NCI-H82 treated with DMSO at 0.1 percent for 48 hours (cell line): ENCODE measurements around the gene MPIG6B.

Experiments used
- DNase-seq: peaks from one replicate; lab custom pipeline; 2025; ENCODE audit not compliant: unreplicated experiment; lab: John Stamatoyannopoulos, UW

MPIG6B gene

DNA sequence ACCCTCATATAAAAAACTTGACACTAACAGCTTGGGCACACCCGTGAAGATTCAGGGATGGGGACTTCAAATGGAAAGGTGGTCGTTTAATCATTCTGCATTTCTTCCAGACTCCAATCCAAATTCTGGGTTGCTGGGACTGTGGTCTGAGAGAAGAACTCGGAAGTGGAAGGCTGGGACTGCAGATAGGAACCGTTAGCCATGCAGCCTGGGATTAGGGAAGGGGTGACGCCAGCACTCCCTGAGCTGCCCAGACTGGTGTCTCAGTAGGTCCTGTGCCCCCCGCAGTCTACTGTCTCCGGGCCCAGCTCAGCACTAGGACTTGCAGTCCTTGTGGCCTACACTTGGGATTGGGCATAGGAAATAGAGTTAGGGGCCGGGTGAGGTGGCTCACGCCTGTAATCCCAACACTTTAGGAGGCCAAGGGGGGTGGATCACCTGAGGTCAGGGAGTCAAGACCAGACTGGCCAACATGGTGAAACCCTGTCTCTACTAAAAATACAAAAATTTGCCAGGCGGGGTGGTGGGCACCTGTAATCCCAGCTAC, 13.7 kb downstream of the MPIG6B start:
- DNase-seq: no peak

DNA sequence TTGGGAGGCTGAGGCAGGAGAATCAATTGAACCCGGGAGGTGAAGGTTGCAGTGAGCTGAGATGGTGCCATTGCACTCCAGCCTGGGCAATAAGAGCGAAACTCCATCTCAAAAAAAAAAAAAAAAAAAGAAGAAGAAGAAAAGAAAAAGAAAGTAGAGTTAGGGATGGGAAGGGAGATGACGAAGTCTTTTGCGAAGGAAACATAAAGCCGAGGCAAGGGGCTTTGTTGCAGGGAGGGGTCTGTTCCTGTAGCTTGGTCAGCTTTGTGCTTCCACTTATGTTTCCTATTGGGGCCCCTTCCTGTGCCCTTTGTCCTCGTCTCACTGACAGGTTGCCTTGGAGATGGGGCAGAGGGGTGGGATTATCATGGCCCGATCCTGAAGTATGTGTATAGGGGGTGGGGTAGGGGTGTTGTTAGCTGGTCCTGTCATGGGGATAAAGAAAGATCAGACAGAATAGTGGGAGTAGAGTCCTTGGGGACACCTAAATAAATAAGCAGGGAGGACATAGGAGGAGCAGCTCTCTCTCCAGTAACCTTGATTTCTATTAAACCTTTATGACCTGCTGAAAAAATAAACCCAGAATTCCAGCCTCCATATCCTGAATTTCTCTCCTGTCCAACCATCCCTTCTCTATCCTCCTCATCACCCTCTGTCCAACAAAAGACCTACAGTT, 14.3 kb downstream of the MPIG6B start:
- peak; percentile 38 for DNase-seq

DNA sequence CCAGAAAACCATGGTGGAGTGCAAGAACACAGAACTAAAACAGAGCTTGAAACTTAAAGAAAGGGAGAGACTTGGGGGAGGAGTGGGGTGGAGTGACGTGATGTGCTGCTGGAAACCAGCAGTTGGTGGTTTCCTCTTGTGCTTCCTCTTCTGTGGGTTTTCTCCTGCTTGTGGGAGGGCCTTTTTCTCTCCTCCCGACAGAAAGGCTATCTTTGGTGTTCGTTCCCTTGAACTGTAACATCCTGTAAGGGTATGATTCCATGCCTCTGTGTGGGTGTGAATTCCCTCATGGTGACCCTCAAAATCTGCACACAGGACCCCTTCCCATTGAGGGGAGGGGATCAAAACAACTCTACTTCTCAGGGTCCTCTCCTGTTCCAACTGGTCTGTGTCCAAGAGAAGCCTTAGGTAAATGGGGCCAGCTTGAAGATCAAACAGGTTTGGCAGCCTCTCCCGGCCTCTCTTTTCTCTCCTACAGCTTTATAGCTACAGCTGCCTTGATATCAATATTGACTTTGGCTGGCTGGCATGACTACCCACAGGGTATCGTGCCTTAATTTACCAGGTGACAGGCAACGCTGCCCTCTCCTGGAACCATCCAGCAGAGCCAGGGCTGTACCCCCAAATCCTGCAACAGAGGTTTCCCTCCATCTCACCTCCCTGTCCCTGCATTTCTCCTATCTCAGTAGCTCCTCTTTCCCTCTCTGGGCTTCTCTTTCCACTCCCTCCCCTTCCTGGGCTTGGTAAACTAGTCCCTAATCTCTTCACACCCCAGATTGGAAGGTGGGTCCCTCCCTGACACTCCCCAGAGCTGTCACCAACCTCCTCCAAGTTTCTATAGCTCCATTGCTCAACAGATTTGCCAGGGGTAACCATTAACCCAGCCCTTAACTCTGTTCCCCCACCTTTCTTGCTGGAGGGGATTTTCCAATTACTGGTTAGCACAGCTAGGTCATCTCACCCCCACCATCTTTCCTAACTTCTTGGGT, 15.1 kb downstream of the MPIG6B start:
- DNase-seq: peak; percentile 23

DNA sequence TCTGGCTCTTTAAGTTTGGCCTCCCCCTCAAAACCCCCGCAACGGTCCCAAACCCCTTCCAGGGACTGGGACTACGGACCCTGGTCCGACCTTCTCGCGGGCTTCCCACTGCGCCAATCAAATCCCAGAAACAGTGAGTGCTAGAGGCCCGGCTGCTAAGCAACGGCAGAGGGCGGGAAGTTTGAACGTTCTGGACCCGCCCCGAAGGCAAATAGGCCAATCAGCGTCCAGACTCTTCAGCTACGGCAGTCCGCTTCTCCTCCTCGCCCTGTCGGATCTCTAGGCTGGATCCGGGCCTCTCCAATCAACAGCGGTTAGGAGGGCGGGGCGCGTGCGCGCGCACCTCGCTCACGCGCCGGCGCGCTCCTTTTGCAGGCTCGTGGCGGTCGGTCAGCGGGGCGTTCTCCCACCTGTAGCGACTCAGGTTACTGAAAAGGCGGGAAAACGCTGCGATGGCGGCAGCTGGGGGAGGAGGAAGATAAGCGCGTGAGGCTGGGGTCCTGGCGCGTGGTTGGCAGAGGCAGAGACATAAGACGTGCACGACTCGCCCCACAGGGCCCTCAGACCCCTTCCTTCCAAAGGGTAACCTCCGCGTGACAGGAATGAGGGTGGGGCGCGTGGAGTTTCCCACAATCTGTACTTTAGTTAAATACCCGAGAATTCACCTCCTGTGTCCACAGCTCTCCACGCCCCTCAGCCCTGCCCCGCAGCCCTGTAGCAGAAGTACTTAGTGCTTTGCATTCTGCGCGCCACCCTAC, 16.6 kb downstream of the MPIG6B start, which contains the start of gene MSH5:
Gene MSH5, plus strand, starts transcription at position 367 of the 758 bp plus-strand sequence. CDS start 462 bp downstream, outside the sequence.
- peak; percentile 99 for DNase-seq

DNA sequence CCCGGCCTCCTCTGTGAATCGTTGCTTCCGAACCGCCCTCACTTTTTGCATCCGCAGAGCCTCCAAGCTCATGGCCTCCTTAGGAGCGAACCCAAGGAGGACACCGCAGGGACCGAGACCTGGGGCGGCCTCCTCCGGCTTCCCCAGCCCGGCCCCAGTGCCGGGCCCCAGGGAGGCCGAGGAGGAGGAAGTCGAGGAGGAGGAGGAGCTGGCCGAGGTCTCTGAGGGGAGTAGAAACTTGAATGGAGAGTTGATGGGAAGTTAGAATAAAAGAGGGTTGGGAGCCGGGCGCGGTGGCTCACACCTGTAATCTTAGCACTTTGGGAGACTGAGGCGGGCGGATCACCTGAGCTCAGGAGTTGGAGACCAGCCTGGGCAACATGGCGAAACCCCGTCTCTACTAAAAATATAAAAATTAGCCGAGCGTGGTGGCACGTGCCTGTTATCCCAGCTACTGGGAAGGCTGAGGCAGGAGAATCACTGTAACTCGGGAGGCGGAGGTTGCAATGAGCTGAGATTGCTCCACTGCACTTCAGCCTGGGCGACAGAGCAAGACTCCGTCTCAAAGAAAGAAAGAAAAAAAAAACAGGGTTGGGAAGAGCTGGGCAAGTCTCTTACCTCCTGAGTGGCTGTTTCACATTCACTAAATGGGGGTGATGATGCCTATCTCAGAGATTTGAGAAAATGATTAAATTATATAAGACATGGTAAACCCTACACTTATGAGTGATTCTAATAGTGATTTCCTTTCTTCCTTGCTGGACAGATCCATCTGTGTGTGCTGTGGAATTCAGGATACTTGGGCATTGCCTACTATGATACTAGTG, 17.4 kb downstream of the MPIG6B start:
- no peak for DNase-seq

DNA sequence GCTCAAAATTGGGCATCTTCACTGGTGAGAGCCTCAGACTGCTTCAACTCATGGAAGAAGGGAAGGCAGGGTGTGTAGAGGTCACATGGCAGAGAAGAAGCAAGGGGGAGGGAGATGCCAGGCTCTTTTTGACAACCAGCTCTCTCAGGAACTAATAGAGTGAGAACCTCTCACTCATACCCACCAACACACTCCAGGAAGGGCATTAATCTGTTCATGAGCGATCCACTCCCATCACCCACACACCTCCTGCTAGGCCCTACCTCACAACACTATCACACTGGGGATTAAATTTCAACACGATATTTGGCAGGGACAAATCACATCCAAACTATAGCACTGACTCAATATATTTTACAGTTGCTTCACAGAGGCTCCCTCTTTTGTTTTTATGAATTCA, 18.6 kb downstream of the MPIG6B start:
- no peak for DNase-seq

DNA sequence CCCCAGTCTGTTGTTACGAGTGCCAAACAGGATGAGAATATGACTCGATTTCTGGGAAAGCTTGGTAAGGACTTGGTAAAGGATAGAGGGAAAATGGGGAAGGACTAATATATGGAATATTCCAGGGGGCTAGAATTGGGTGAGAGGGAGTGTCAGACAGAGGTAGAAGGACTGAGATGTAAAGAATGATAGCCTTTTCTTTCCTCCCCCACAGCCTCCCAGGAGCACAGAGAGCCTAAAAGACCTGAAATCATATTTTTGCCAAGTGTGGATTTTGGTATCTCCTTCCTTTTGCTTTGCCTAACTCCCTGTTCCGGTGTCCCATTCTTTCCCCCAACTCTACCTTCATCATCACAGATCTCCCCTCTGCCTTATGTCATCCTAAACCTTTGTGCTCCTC, 19.7 kb downstream of the MPIG6B start:
- no peak for DNase-seq

DNA sequence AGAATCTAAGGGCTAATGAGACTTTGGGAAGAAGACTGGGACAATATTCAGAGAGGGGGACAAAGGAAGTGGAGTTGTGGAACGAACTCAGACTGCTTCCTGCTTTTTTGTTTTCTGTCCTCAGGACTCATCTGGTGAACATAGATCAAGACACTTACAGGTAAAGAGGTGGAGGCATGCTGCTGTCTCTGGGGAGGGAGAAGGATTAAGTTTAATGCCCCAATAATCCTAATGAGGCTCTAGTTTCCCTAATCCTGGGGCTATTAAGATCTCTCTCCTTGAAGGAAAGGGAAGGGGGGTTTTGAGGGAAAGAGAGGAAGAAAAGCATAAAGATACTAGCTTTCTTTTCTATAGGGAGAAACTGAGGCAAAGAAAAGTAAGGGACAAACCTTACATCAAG, 21.2 kb downstream of the MPIG6B start:
- DNase-seq: peak; percentile 96

DNA sequence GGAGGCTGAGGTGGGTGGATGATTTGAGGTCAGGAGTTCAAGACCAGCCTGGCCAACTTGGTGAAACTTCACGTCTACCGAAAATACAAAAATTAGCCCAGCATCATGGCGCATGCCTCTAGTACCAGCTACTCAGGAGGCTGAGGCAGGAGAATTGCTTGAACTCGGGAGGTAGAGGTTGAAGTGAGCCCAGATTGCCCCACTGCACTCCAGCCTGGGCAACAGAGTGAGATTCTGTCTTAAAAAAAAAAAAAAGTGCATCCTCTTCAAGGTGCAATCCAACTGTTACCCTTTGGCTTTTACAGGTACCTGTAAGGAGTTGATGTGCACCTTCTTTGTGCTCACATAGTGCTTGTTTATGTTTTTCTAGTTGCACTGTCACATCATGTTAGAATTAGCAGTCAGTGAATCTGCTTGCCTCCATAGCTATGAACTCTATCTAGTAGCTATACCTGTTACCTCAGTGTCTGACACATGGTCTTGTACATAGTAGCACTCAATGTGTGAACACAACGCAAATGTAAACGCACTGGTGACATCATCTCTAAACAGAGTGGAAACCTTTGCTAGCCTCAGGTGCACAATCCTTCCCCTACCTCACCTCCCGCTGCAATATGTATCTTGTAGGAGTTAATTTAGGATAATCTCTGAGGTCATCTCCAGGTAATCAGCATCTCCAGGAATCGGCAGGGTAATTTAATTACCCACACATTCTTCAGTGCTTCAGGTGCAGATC, 26.3 kb downstream of the MPIG6B start:
- DNase-seq: no peak

DNA sequence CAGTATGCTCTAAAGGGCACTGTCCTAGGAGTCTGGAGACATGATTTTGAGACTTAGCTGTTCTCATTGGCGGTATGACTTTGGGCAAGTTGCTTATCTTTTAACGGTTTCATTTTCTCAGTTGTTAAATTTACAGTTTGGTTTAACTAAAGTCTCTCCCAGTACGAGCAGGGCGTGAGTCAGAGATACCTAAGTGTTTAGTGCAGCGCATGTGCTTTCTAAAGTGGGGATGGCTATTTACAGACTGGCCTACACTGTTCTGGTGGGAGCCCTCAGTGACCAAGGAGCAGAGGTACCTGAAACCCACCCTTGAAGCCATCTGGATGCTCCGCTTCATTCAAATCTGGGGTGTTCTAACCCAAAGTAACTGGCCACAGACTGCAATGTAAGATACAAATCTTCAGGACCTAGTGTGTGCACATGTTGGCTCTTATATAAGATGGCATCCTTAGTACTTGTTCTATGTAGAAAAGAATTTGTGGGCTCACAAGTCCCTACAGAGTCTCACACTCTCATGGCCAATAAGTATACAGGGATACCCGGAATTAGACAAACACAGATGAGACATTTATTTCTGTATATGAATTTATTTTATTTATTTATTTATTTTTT, 27.3 kb downstream of the MPIG6B start:
- DNase-seq: no peak

DNA sequence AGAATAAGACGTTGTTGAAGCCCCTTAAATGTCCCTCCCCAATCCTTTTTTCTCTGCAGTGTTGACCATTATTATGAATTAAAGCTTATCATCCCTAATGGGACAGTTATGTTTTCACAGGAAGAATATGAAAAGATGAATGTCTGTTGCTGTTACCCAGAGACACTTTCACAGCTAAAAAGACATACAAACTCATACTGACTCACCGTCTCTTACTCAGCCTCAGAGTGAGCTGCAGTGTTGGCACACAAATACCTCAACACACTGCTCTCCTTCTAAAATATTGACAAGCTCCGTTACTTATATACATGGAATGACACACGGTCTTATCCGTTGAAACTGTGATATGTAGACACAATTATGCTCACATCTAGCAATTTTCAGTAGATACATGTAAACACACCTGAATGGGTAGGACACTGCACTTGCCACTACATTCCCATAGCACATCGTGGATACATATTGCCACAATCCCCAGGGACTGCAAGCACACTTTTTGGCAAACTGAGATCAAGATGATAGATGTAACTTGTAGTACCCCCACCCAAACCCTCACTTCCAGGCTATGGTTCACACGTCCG, 29.7 kb downstream of the MPIG6B start:
- DNase-seq: no peak

DNA sequence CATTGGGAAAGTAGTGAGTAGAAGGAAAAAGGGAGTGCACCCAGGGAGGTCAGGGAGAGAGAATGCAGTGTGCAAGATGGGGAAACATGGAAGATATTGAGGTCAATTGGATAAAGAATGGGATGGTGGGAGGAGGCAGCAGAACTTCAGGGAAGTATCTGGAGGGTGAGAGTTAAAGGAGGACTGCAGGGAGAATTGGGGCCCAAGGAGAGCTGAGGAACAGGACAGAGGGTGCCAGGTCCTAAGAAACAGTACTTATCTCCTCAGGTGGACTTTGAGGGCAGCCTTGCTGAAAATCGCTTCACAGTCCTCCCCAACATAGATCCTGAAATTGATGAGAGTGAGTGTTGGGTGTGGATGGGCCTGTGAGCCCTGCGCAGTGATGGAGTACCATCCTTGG, 35.1 kb downstream of the MPIG6B start:
- DNase-seq: no peak

DNA sequence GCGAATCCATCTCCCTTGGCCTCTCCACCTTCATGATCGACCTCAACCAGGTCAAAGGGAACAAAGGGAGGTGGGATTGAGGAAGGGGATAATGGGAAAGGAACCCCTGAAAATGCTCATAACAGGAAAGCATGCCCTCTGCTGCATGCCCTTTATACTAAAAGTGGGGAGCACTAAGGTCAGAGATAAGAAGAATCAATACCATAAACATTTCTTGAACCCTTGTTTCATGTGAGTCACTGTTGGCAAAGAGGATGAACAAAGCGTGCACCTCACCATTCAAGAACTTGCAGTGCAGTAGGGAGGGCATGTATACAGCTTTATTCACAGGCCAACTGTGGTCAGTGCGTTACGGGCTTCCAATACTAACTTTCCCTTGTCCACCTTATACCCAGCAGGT, 37.6 kb downstream of the MPIG6B start:
- no peak for DNase-seq

DNA sequence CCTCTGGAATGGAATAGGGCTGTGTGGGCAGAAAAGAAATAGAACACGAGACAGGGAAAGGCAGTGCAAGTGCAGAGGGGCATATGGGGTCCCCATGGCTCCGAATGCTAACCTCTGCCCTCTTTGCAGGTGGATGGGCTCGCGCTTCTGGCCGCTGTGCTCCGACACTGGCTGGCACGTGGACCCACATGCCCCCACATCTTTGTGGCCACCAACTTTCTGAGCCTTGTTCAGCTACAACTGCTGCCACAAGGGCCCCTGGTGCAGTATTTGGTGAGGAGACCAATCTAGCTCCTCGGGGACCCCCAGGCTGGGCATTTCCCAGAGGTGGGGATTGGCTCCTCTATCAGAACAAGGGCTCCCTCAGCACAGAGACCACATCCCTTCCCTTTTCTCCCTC, 38.2 kb downstream of the MPIG6B start:
- DNase-seq: no peak

DNA sequence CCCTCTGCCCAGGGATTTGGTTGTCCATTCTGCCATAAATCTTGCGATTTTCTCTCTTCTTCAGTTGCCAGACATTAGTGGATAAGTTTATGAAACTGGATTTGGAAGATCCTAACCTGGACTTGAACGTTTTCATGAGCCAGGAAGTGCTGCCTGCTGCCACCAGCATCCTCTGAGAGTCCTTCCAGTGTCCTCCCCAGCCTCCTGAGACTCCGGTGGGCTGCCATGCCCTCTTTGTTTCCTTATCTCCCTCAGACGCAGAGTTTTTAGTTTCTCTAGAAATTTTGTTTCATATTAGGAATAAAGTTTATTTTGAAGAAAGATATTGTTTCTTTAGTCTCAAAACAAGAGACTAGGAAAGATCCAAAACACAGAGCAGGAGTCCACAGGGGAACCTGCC, 39.2 kb downstream of the MPIG6B start, which contains the start of gene SAPCD1:
Gene SAPCD1, plus strand, starts transcription at position 301 of the 400 bp plus-strand sequence. CDS start 399 bp downstream, outside the sequence.
- DNase-seq: no peak

DNA sequence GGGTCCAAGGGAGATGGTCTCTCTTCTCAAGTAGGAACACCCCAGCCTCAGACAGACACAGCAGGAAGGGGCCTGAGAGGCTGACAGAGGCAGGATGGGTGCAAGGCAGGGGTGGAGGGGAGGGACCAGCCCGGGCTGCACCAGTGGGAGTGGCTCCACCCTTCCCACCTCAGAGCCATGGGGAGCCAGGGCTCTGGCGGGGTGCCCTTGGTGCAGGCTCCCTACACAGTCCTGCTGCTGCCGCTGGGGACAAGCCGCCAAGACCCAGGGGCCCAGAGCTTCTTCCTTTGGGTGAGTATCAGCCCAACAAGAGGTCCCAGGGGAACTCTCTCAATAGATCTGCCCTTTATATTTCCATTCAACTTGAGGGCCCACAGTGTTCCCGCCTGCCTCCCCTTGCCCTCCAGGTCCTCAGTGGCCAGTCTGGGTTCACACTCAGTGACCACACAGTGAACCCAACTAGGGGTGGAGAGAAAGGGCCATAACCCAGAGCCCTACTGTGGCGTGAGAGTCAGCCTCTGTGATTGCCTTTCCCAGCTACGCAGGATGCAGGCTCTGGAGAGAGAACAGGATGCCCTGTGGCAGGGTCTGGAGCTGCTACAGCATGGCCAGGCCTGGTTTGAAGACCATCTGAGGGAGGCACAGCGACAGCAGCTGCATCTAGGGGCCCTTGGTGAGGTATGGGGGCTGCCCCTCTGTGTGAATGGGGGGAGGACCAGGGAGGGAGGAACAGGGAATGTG, 39.9 kb downstream of the MPIG6B start:
- DNase-seq: no peak

DNA sequence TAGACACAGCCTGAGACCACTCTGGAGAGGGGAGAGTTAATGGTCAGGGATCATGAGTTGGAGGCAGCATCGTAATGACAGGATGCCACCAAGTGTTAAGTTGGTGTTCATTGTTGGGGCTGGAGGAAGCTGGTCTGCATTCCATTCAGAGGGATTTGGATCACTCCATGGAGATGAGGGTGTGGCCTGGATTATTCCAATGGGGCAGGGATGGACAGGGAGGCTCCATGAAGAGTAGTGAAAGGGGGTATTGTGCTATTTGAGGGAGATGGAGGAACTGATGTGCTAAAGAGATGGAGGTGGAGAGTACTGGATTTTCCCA, 40.4 kb downstream of the MPIG6B start:
- DNase-seq: peak; percentile 25

DNA sequence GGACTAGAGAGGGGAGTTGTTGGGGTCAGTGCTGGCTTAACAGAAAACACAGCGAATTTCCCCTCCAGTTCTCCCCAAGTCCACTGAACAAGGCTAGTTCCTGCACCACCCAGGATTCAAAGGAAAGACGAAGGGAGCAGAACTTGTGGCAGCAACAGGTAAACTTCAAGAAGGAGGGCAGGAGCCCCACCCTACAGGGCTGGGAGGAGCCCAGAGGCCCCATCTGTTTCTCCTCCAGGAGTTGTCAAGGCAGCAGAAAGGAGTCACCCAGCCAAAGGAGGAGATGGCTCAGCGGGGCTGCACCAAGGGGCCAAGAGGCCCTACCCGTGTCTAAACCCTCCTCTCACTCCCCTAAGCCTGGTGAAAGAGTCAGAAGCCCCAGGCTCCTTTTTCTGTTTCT, 41.0 kb downstream of the MPIG6B start:
- no peak for DNase-seq
